ENCODE measurements around the gene LCP2. TPM values are rescaled to one million over a fixed set of nuclear protein-coding genes. Genes with fewer than 3 reads are reported as not detected.

LCP2 gene
- total RNA-seq, 4 donors from 2014 or later: 45.8 to 120 (median 55.0) TPM

- TF ChIP-seq CTCF (IDR thresholded peaks at IDR 0.05; ENCODE audit: low read depth): no peak
These were observed 17.5 kb downstream of the LCP2 start for GRCh38 chr5:170280011-170280493.

GRCh38 chr5:170279459-170279817 lies 18.1 kb downstream of the LCP2 start:
- no peak for TF ChIP-seq CTCF (IDR thresholded peaks at IDR 0.05; ENCODE audit: low read depth)

GRCh38 chr5:170278611-170279458 lies 18.7 kb downstream of the LCP2 start:
- TF ChIP-seq CTCF (IDR thresholded peaks at IDR 0.05; ENCODE audit: low read depth): no peak

- no peak for TF ChIP-seq CTCF (IDR thresholded peaks at IDR 0.05; ENCODE audit: low read depth)
These were observed 19.7 kb downstream of the LCP2 start for GRCh38 chr5:170277867-170278281.

GRCh38 chr5:170276140-170276539 lies 21.4 kb downstream of the LCP2 start:
- TF ChIP-seq CTCF (IDR thresholded peaks at IDR 0.05; ENCODE audit: low read depth): no peak

- no peak for TF ChIP-seq CTCF (IDR thresholded peaks at IDR 0.05; ENCODE audit: low read depth)
These were observed 22.1 kb downstream of the LCP2 start for GRCh38 chr5:170275376-170275994.

GRCh38 chr5:170273968-170274710 lies 23.4 kb downstream of the LCP2 start:
- TF ChIP-seq CTCF (IDR thresholded peaks at IDR 0.05; ENCODE audit: low read depth): no peak
